Activated B cell treated with CpG ODN at 0.5 μM for 24 hours (primary cell): ENCODE data around the gene RSPH1. TPM values are rescaled to one million over a fixed set of nuclear protein-coding genes. Genes with fewer than 3 reads are reported as not detected.
A peak's percentile ranks its signal among the peaks of the same experiment; 100 is the strongest.

ENCODE experiments used
- ATAC-seq: fragments of 200-7000 bp; cut with Tn5 transposase; one replicate; pipeline ENCODE4 v1.10.0; 2021; ENCODE audit warnings: low read depth, mild to moderate bottlenecking, moderate library complexity
- CTCF ChIA-PET: fragments of 350-600 bp; sonication (Branson Sonifier 250); formaldehyde crosslinking; loops from one replicate; lab custom pipeline; 2021; ENCODE audit warnings: antibody characterized with exemption; lab: Charles Lee
- POLR2A ChIA-PET: fragments of 350-600 bp; sonication (Branson Sonifier 250); formaldehyde crosslinking; loops from one replicate; lab custom pipeline; 2021; ENCODE audit warnings: antibody characterized with exemption; lab: Charles Lee
- DNase-seq: peaks from one replicate; pipeline ENCODE4 v3.0.0; 2022
- H3K27ac Mint-ChIP-seq: one replicate; pipeline ENCODE4 v1.8.0; 2020; ENCODE audit warnings: mixed read lengths
- H3K27me3 Mint-ChIP-seq: one replicate; pipeline ENCODE4 v1.8.0; 2021; ENCODE audit warnings: mixed read lengths
- H3K36me3 Mint-ChIP-seq: one replicate; pipeline ENCODE4 v1.8.0; 2021; ENCODE audit warnings: low read depth, mixed read lengths
- H3K4me1 Mint-ChIP-seq: one replicate; pipeline ENCODE4 v1.8.0; 2021; ENCODE audit warnings: mixed read lengths
- H3K4me3 Mint-ChIP-seq: one replicate; pipeline ENCODE4 v1.8.0; 2020; ENCODE audit warnings: mild to moderate bottlenecking, mixed read lengths
- H3K9me3 Mint-ChIP-seq: one replicate; pipeline ENCODE4 v1.8.0; 2020; ENCODE audit warnings: mixed read lengths
- CTCF ChIP-seq: fragments of 200-600 bp; IDR thresholded peaks from one replicate; pipeline ENCODE4 v1.8.0; 2022; ENCODE audit warnings: antibody characterized with exemption, mild to moderate bottlenecking
- intact Hi-C: fragments of 100-400 bp; cut with micrococcal nuclease; formaldehyde crosslinking; loops from one replicate; pipeline ENCODE4 v1.15.1; 2024
- total RNA-seq: library from RNA; stranded (reverse); gene quantifications from 2 replicates; pipeline ENCODE4 v1.2.3, GENCODE V29; 2022

Gene RSPH1
- total RNA-seq, 1 donor from 2014 or later = 0.38 TPM

- Mint-ChIP-seq H3K9me3 (no peaks in the 10 kb centered on the region), H3K36me3 (peaks cover 86% of the 10 kb centered on the region), H3K4me3 (no peak overlapping the region), H3K4me1 (peaks cover 84% of the 10 kb centered on the region), H3K27me3 (no peaks in the 10 kb centered on the region), H3K27ac (peak overlapping the region; percentile 95)
- TF ChIP-seq CTCF = no peak
- ChIA-PET CTCF (interaction anchor here (1.1 to 1.4 kb wide), 2 partner anchors 14 to 56 kb away, joined by 3 read pairs; no protein-coding TSS in a partner anchor), POLR2A (interaction anchor here (5.1 to 6.2 kb wide), 2 partner anchors 10 to 12 kb away, joined by 58 to 82 read pairs; partner anchors contain the start of gene SLC37A1)
- intact Hi-C loops = loop anchor here (10.0 kb wide), 1 partner anchor 458 kb away; no protein-coding TSS in a partner anchor
- DNase-seq = no peak
- ATAC-seq = no peak
Measured at GRCh38 chr21:42523211-42523610, 27.2 kb upstream of the RSPH1 start.

GRCh38 chr21:42522771-42523170, 26.7 kb upstream of the RSPH1 start:
- no peak for DNase-seq
- H3K9me3 Mint-ChIP-seq = no peaks in the 10 kb centered on the region
- no peak overlapping the region for H3K4me3 Mint-ChIP-seq
- ChIA-PET POLR2A (interaction anchor here (5.1 to 6.2 kb wide), 2 partner anchors 9 to 12 kb away, joined by 58 to 82 read pairs; partner anchors contain the start of gene SLC37A1), CTCF (interaction anchor here (1.1 to 1.4 kb wide), 2 partner anchors 14 to 56 kb away, joined by 3 read pairs; no protein-coding TSS in a partner anchor)
- H3K27me3 Mint-ChIP-seq = no peaks in the 10 kb centered on the region
- ATAC-seq = no peak
- H3K36me3 Mint-ChIP-seq = peaks cover 86% of the 10 kb centered on the region
- H3K4me1 Mint-ChIP-seq = peaks cover 80% of the 10 kb centered on the region
- intact Hi-C loops = loop anchor here (10.0 kb wide), 1 partner anchor 458 kb away; no protein-coding TSS in a partner anchor
- peak overlapping the region; percentile 95 for H3K27ac Mint-ChIP-seq
- TF ChIP-seq CTCF = no peak

GRCh38 chr21:42522271-42522670, 26.2 kb upstream of the RSPH1 start:
- Mint-ChIP-seq H3K9me3 (no peaks in the 10 kb centered on the region), H3K27ac (peak overlapping the region; percentile 95), H3K4me1 (peaks cover 80% of the 10 kb centered on the region), H3K27me3 (no peaks in the 10 kb centered on the region), H3K4me3 (no peak overlapping the region), H3K36me3 (peaks cover 87% of the 10 kb centered on the region)
- TF ChIP-seq CTCF = no peak
- ChIA-PET POLR2A (interaction anchor here (5.1 kb wide), 1 partner anchor 9 kb away, joined by 58 read pairs; the partner anchor contains the start of gene SLC37A1), CTCF (no interaction called here)
- ATAC-seq (no peak), DNase-seq (no peak)
- intact Hi-C loops = loop anchor here (10.0 kb wide), 1 partner anchor 457 kb away; no protein-coding TSS in a partner anchor

GRCh38 chr21:42521805-42522204, 25.8 kb upstream of the RSPH1 start:
- no peaks in the 10 kb centered on the region for H3K9me3 Mint-ChIP-seq
- H3K27me3 Mint-ChIP-seq = no peaks in the 10 kb centered on the region
- H3K36me3 Mint-ChIP-seq = peaks cover 89% of the 10 kb centered on the region
- ATAC-seq = no peak
- no peak overlapping the region for H3K4me3 Mint-ChIP-seq
- ChIA-PET CTCF (no interaction called here), POLR2A (interaction anchor here (5.1 kb wide), 1 partner anchor 9 kb away, joined by 58 read pairs; the partner anchor contains the start of gene SLC37A1)
- no peak for DNase-seq
- H3K4me1 Mint-ChIP-seq = peaks cover 80% of the 10 kb centered on the region
- no peak for TF ChIP-seq CTCF
- H3K27ac Mint-ChIP-seq = peak overlapping the region; percentile 95
- intact Hi-C loops = loop anchor here (10.0 kb wide), 1 partner anchor 457 kb away; no protein-coding TSS in a partner anchor

GRCh38 chr21:42521384-42521783, 25.4 kb upstream of the RSPH1 start:
- TF ChIP-seq CTCF = no peak
- H3K27me3 Mint-ChIP-seq = no peaks in the 10 kb centered on the region
- DNase-seq (no peak), ATAC-seq (no peak)
- H3K27ac Mint-ChIP-seq = peak overlapping the region; percentile 56
- intact Hi-C loops = loop anchor here (10.0 kb wide), 1 partner anchor 457 kb away; no protein-coding TSS in a partner anchor
- ChIA-PET POLR2A (no interaction called here), CTCF (no interaction called here)
- peaks cover 79% of the 10 kb centered on the region for H3K4me1 Mint-ChIP-seq
- no peak overlapping the region for H3K4me3 Mint-ChIP-seq
- H3K9me3 Mint-ChIP-seq = no peaks in the 10 kb centered on the region
- H3K36me3 Mint-ChIP-seq = peaks cover 90% of the 10 kb centered on the region
